A549 (cell line): ENCODE measurements around the gene SLC24A4. TPM values are rescaled to one million over a fixed set of nuclear protein-coding genes. Genes with fewer than 3 reads are reported as not detected.

Experiments
- ATAC-seq, 2 experiments: fragments of 200-7000 bp in 1 of 2; fragments of >200 bp in 1 of 2; cut with Nextera tagmentation in 1 of 2; cut with Tn5 transposase in 1 of 2; 3 replicates each; pipeline versions ENCODE4 v1.8.0 to v1.9.1; 2018 to 2020; ENCODE audit warnings: mild to moderate bottlenecking in 1 of 2, moderate library complexity in 1 of 2
- CTCF ChIA-PET: fragments of 300-600 bp; sonication (Branson Sonifier 250); formaldehyde crosslinking; extraction: SDS; loops from one replicate; lab custom pipeline; 2021; ENCODE audit warnings: antibody characterized with exemption, inconsistent platforms; lab: Yijun Ruan, JAX
- POLR2A ChIA-PET: fragments of 350-600 bp; formaldehyde crosslinking; extraction: SDS; loops from one replicate; lab custom pipeline; 2021; ENCODE audit warnings: antibody characterized with exemption, inconsistent platforms; lab: Yijun Ruan, JAX
- DNase-seq, 2 experiments: peaks; one replicate each; pipeline versions ENCODE4 v3.0.0 to v3.0.0-alpha.2; 2011 to 2016; ENCODE audit warnings: low read depth in 1 of 2, low spot score in 1 of 2
- FAIRE-seq: peaks from 2 replicates; lab custom pipeline; 2011; peaks lifted over from hg19 to GRCh38; lab: Jason Lieb, UNC
- H3K27ac ChIP-seq, 2 experiments: fragments of >200 bp; sonication (Bioruptor Twin); formaldehyde crosslinking; 3 replicates each; pipeline ENCODE4 v1.5.1; 2016 to 2017
- H3K4me1 ChIP-seq: fragments of >200 bp; sonication (Bioruptor Twin); formaldehyde crosslinking; 3 replicates; pipeline ENCODE4 v1.6.1; 2016
- H3K4me2 ChIP-seq: fragments of >200 bp; sonication (Bioruptor Twin); formaldehyde crosslinking; 3 replicates; pipeline ENCODE4 v1.6.1; 2016
- H3K4me3 ChIP-seq: fragments of >200 bp; sonication (Bioruptor Twin); formaldehyde crosslinking; 3 replicates; pipeline ENCODE4 v1.5.1; 2016
- H3K9me3 ChIP-seq: fragments of >200 bp; sonication (Bioruptor Twin); formaldehyde crosslinking; 3 replicates; pipeline ENCODE4 v1.6.1; 2016
- BCL3 ChIP-seq: fragments of >200 bp; sonication (Bioruptor Twin); formaldehyde crosslinking; IDR thresholded peaks from 3 replicates; pipeline ENCODE4 v1.6.1; 2016
- BHLHE40 ChIP-seq: IDR thresholded peaks from 2 replicates; pipeline ENCODE4 v1.6.1; 2012; ENCODE audit warnings: low read depth, low read length, inconsistent platforms
- CHD2 ChIP-seq: fragments of 150-350 bp; IDR thresholded peaks from 2 replicates; pipeline ENCODE4 v1.6.1; 2014; ENCODE audit warnings: low read length; ENCODE audit not compliant: partially characterized antibody
- CTCF ChIP-seq: fragments of >200 bp; sonication (Bioruptor Twin); formaldehyde crosslinking; IDR thresholded peaks from 3 replicates; pipeline ENCODE4 v1.5.1; 2016
- EHMT2 ChIP-seq: fragments of 200-600 bp; sonication (generic); IDR thresholded peaks from 2 replicates; pipeline ENCODE4 v1.6.1; 2016; ENCODE audit warnings: antibody characterized with exemption, low read depth, mild to moderate bottlenecking, moderate library complexity
- FOSL2 ChIP-seq, 2 experiments: fragments of 450-650 bp in 1 of 2; fragments of >200 bp in 1 of 2; sonication (Bioruptor Twin) in 1 of 2; formaldehyde crosslinking; IDR thresholded peaks; 2 replicates each; pipeline versions ENCODE4 v1.5.0 to v1.6.1; 2016 to 2020; ENCODE audit warnings: mild to moderate bottlenecking in 1 of 2, moderate library complexity in 1 of 2
- HDAC2 ChIP-seq: fragments of 200-600 bp; sonication (generic); IDR thresholded peaks from 2 replicates; pipeline ENCODE4 v1.6.1; 2016
- HMGXB4 ChIP-seq: fragments of 250-450 bp; sonication (Bioruptor Pico); IDR thresholded peaks from 2 replicates; pipeline ENCODE4 v1.5.0; 2021; ENCODE audit warnings: mild to moderate bottlenecking, moderate library complexity, borderline replicate concordance
- HOXB5 ChIP-seq: fragments of 250-450 bp; sonication (Bioruptor Pico); IDR thresholded peaks from 2 replicates; pipeline ENCODE4 v1.5.0; 2020; ENCODE audit warnings: mild to moderate bottlenecking, moderate library complexity
- JUN ChIP-seq, 2 experiments: fragments of >200 bp; sonication (Bioruptor Twin); formaldehyde crosslinking; IDR thresholded peaks; 2 replicates in 1 of 2; 3 replicates in 1 of 2; pipeline ENCODE4 v1.6.1; 2016 to 2017
- MYC ChIP-seq: IDR thresholded peaks from 2 replicates; pipeline ENCODE4 v1.6.1; 2012; ENCODE audit warnings: mild to moderate bottlenecking, inconsistent platforms, low read length, improper control_type of control experiment, borderline replicate concordance
- NFE2L2 ChIP-seq: fragments of 150-350 bp; conservative IDR thresholded peaks from 2 replicates; pipeline ENCODE4 v1.6.1; 2014; ENCODE audit warnings: low read length
- NR3C1 ChIP-seq: fragments of >200 bp; sonication (Bioruptor Twin); formaldehyde crosslinking; IDR thresholded peaks from 3 replicates; pipeline ENCODE4 v1.6.1; 2017
- POLR2A ChIP-seq: IDR thresholded peaks from 2 replicates; pipeline ENCODE4 v1.6.1; 2012; ENCODE audit warnings: mild to moderate bottlenecking, low read length
- POLR2AphosphoS2 ChIP-seq: conservative IDR thresholded peaks from 2 replicates; pipeline ENCODE4 v1.6.1; 2012; ENCODE audit warnings: low read length, improper control_type of control experiment, inconsistent platforms
- RCOR1 ChIP-seq: fragments of 150-350 bp; IDR thresholded peaks from 2 replicates; pipeline ENCODE4 v1.6.1; 2014; ENCODE audit warnings: antibody characterized with exemption, low read length, low read depth
- RFX5 ChIP-seq: fragments of 450-650 bp; IDR thresholded peaks from 2 replicates; pipeline ENCODE4 v1.7.1; 2014; ENCODE audit warnings: antibody characterized with exemption, mild to moderate bottlenecking, moderate library complexity
- RNF2 ChIP-seq: fragments of 200-600 bp; sonication (generic); IDR thresholded peaks from 2 replicates; pipeline ENCODE4 v1.6.1; 2016; ENCODE audit warnings: low read depth, mild to moderate bottlenecking, antibody characterized with exemption, moderate library complexity, borderline replicate concordance
- SREBF2 ChIP-seq: fragments of 450-650 bp; IDR thresholded peaks from 2 replicates; pipeline ENCODE4 v1.6.1; 2014; ENCODE audit warnings: mild to moderate bottlenecking, moderate library complexity
- TFCP2L1 ChIP-seq: fragments of 250-450 bp; sonication (Bioruptor Pico); IDR thresholded peaks from 2 replicates; pipeline ENCODE4 v1.5.0; 2021; ENCODE audit warnings: mild to moderate bottlenecking
- TP53 ChIP-seq: fragments of 250-450 bp; sonication (Bioruptor Pico); IDR thresholded peaks from 2 replicates; pipeline ENCODE4 v1.5.0; 2021; ENCODE audit warnings: mild to moderate bottlenecking, moderate library complexity
- ZC3H11A ChIP-seq: fragments of 450-650 bp; IDR thresholded peaks from 2 replicates; pipeline ENCODE4 v1.6.1; 2014; ENCODE audit warnings: antibody characterized with exemption, mild to moderate bottlenecking
- ZFP36 ChIP-seq: fragments of 450-650 bp; IDR thresholded peaks from 2 replicates; pipeline ENCODE4 v1.6.1; 2014; ENCODE audit warnings: borderline replicate concordance; ENCODE audit not compliant: partially characterized antibody
- ZNF302 ChIP-seq: fragments of 250-450 bp; sonication (Bioruptor Pico); IDR thresholded peaks from 2 replicates; pipeline ENCODE4 v1.9.0; 2021; ENCODE audit warnings: inconsistent platforms, mild to moderate bottlenecking, moderate library complexity
- ZSCAN20 ChIP-seq: fragments of 250-450 bp; sonication (Bioruptor Pico); IDR thresholded peaks from 2 replicates; pipeline ENCODE4 v1.8.0; 2022; ENCODE audit warnings: mild to moderate bottlenecking, moderate library complexity
- WGBS: methylation state at CpG from one replicate; pipeline ENCODE4 v1.1.6; 2017; ENCODE audit errors: missing lambda C conversion rate; 5-methylcytosine and 5-hydroxymethylcytosine counted together
- polyA plus RNA-seq, 4 experiments: library from polyadenylated mRNA; depleted of rRNA in 3 of 4; stranded (reverse); fragments of >200 nt; fragmentation: RNase III in 1 of 4; extraction: RNeasy Plus Mini Kit Qiagen cat#74134 plus additional on column Dnase treatment in 1 of 4; gene quantifications; 2 replicates in 3 of 4; 3 replicates in 1 of 4; pipeline ENCODE4 v1.2.3, GENCODE V29; 2011 to 2017

The SLC24A4 gene
- polyA plus RNA-seq, 2 of the 4 experiments (the other 2 are of a cell fraction), result 0.05 to 0.19 TPM

- TF ChIP-seq BCL3 (no peak), CHD2 (no peak), BHLHE40 (no peak)
These were observed 169.3 kb downstream of the SLC24A4 start (continued) for GRCh38 chr14:92492258-92492657.

GRCh38 chr14:92493024-92493423, 170.1 kb downstream of the SLC24A4 start:
- ATAC-seq (no peak), DNase-seq (no peak), FAIRE-seq (no peak)
- Histone ChIP-seq H3K27ac (no peak overlapping the region), H3K4me3 (no peak overlapping the region), H3K4me1 (no peaks in the 10 kb centered on the region), H3K4me2 (no peak overlapping the region), H3K9me3 (no peaks in the 10 kb centered on the region)
- POLR2A ChIA-PET, result no interaction called here
- CTCF ChIA-PET, result interaction anchor here (0.6 to 1.3 kb wide), 2 partner anchors 12 to 85 kb away, joined by 3 to 5 read pairs; no protein-coding TSS in a partner anchor
- no peak for TF ChIP-seq POLR2AphosphoS2
- TF ChIP-seq POLR2A, result no peak
- TF ChIP-seq ZC3H11A, result no peak
- TF ChIP-seq EHMT2, result no peak
- no peak for TF ChIP-seq JUN (IDR thresholded peaks at IDR 0.05)
- no peak for TF ChIP-seq SREBF2
- 93% methylated on average over 10 of the region's 10 CpGs for WGBS

GRCh38 chr14:92493492-92493891, 170.5 kb downstream of the SLC24A4 start:
- Histone ChIP-seq H3K27ac (0 out of 6 replicates have a peak overlapping the region, but pooled peaks of 1 of the 2 experiments have one; percentile 8), H3K9me3 (no peaks in the 10 kb centered on the region), H3K4me1 (no peaks in the 10 kb centered on the region), H3K4me2 (no peak overlapping the region), H3K4me3 (no peak overlapping the region)
- 87% methylated on average over 16 of the region's 16 CpGs for WGBS
- DNase-seq (no peak), FAIRE-seq (no peak), ATAC-seq (no peak)
- ChIA-PET POLR2A (no interaction called here), CTCF (interaction anchor here (1.3 kb wide), 1 partner anchor 12 kb away, joined by 5 read pairs; no protein-coding TSS in a partner anchor)
- TF ChIP-seq HDAC2 (no peak), RCOR1 (no peak), ZSCAN20 (CRISPR knock-in tag) (no peak), ZC3H11A (no peak), CTCF (no peak), ZNF302 (no peak), HOXB5 (no peak), JUN (IDR thresholded peaks at IDR 0.05) (no peak), NFE2L2 (no peak), RNF2 (no peak), TP53 (CRISPR knock-in tag) (no peak), TFCP2L1 (no peak), HMGXB4 (CRISPR knock-in tag) (no peak), CHD2 (no peak), POLR2AphosphoS2 (no peak), FOSL2 (IDR thresholded peaks at IDR 0.05) (no peak), FOSL2 (CRISPR knock-in tag; IDR thresholded peaks at IDR 0.05) (no peak), ZFP36 (no peak), RFX5 (no peak), MYC (no peak), NR3C1 (no peak)
